GM21528 (cell line): ENCODE measurements around the gene FAM237B.
"Not testable (repeated sequence)": the region's sequence is repeated elsewhere in the genome, so short reads cannot be mapped to it uniquely, and the experiment has no call there.

Experiments
- ATAC-seq: cut with Tn5 transposase; IDR thresholded peaks from one replicate; pipeline ENCODE4 v1.9.1; 2021; ENCODE audit warnings: mild to moderate bottlenecking, moderate library complexity; ENCODE audit not compliant: unreplicated experiment, low FRiP score

FAM237B gene

GRCh38 chr7:90320801-90321494 lies at the start of gene FAM237B:
TSS of gene FAM237B (minus strand) at chr7:90321304. CDS start at chr7:90319748, 1,556 bp downstream.
- no peak for ATAC-seq

- no peak for ATAC-seq
Observed at GRCh38 chr7:90351987-90352386, 30.9 kb upstream of the FAM237B start.

- not testable (repeated sequence) for ATAC-seq
Observed at GRCh38 chr7:90350032-90350431, 28.9 kb upstream of the FAM237B start.

- ATAC-seq, result no peak
Observed at GRCh38 chr7:90349305-90349704, 28.2 kb upstream of the FAM237B start.

GRCh38 chr7:90347759-90348158 lies 26.7 kb upstream of the FAM237B start:
- no peak for ATAC-seq

- peak; percentile 99 for ATAC-seq
Observed at GRCh38 chr7:90346336-90347125, 25.4 kb upstream of the FAM237B start, which contains the start of gene GTPBP10. TSS of gene GTPBP10 (plus strand) at chr7:90346716. CDS start at chr7:90346742, 26 bp downstream.

- ATAC-seq, result peak; percentile 30
Observed at GRCh38 chr7:90345595-90346335, 24.7 kb upstream of the FAM237B start.

- ATAC-seq, result no peak
Observed at GRCh38 chr7:90345016-90345415, 23.9 kb upstream of the FAM237B start.

- ATAC-seq, result no peak
Observed at GRCh38 chr7:90337106-90337505, 16.0 kb upstream of the FAM237B start.

GRCh38 chr7:90334926-90335325 lies 13.8 kb upstream of the FAM237B start:
- ATAC-seq, result not testable (repeated sequence)

GRCh38 chr7:90334193-90334843 lies 13.2 kb upstream of the FAM237B start:
- ATAC-seq, result no peak

- ATAC-seq, result no peak
Observed at GRCh38 chr7:90326500-90326899, 5.4 kb upstream of the FAM237B start.

GRCh38 chr7:90322837-90323236 lies 1.7 kb upstream of the FAM237B start:
- ATAC-seq, result no peak

- no peak for ATAC-seq
Observed at GRCh38 chr7:90320418-90320800, 695 bp downstream of the FAM237B start.

GRCh38 chr7:90320014-90320413 lies 1.1 kb downstream of the FAM237B start:
- ATAC-seq, result no peak

GRCh38 chr7:90313907-90314306 lies 7.2 kb downstream of the FAM237B start:
- no peak for ATAC-seq

- ATAC-seq, result no peak
Observed at GRCh38 chr7:90312745-90313144, 8.4 kb downstream of the FAM237B start.

GRCh38 chr7:90311175-90311574 lies 9.9 kb downstream of the FAM237B start:
- ATAC-seq, result no peak

GRCh38 chr7:90309872-90310271 lies 11.2 kb downstream of the FAM237B start:
- ATAC-seq, result no peak

- no peak for ATAC-seq
Observed at GRCh38 chr7:90303241-90303640, 17.9 kb downstream of the FAM237B start.
